VCaP (cell line): ENCODE measurements around the gene DHDDS.

Experiments
- H3K27ac ChIP-seq: fragments of 450-650 bp; 2 replicates; pipeline ENCODE4 v1.5.1; 2017
- TF ChIP-seq, protein P1 (sequence below): fragments of 450-650 bp; conservative IDR thresholded peaks from 2 replicates; pipeline ENCODE4 v1.5.1; 2017; ENCODE audit warnings: mild to moderate bottlenecking, moderate library complexity

DHDDS gene

GRCh38 chr1:26409191-26409807, 22.8 kb upstream of the DHDDS start:
- peak overlapping the region; percentile 46; the same call in 1 of the 2 replicates for H3K27ac ChIP-seq
- TF ChIP-seq, protein P1, sequence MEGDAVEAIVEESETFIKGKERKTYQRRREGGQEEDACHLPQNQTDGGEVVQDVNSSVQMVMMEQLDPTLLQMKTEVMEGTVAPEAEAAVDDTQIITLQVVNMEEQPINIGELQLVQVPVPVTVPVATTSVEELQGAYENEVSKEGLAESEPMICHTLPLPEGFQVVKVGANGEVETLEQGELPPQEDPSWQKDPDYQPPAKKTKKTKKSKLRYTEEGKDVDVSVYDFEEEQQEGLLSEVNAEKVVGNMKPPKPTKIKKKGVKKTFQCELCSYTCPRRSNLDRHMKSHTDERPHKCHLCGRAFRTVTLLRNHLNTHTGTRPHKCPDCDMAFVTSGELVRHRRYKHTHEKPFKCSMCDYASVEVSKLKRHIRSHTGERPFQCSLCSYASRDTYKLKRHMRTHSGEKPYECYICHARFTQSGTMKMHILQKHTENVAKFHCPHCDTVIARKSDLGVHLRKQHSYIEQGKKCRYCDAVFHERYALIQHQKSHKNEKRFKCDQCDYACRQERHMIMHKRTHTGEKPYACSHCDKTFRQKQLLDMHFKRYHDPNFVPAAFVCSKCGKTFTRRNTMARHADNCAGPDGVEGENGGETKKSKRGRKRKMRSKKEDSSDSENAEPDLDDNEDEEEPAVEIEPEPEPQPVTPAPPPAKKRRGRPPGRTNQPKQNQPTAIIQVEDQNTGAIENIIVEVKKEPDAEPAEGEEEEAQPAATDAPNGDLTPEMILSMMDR: no peak

GRCh38 chr1:26410706-26411623, 21.2 kb upstream of the DHDDS start, which contains the start of gene LIN28A:
Gene LIN28A (plus strand): TSS chr1:26410817. CDS start chr1:26410892, 75 bp downstream.
- TF ChIP-seq, protein P1: no peak
- peak within 1 kb of the TSS; percentile 46; the same call in 1 of the 2 replicates for H3K27ac ChIP-seq

- TF ChIP-seq, protein P1: no peak
- no peak overlapping the region for H3K27ac ChIP-seq
Measured at GRCh38 chr1:26411624-26412074, 20.5 kb upstream of the DHDDS start.

DNA sequence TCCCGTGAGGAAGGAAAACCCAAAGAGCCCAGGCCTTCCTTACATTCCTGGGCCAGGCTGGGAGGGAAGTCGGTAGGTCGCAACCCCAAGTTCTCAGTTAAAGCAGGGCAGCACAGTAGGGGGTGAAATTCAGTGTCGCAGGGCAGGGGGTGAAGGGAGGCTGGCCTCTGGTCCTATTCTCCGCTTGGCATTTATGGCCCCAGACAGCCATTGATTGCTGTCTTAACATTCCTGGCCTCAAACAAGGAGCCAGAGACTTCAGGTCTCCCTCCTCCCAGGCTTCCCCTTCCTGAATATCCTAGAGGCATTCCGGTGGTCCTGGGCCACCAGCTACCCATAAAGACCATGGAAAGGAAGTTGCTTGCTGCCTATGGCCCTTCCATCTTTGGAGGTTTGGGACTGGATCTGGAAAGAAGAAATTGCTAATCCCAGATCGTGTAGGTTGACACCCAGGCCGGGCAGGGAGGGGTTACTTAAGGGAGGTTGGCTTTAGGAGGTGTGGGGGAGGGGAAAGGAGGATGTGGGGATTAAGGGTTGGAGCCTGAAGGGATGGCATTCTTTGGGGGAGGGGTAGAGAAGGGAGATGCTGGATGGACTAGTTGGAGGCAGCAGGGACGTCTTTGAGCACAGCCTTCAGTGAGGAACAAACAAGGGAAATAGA, 19.8 kb upstream of the DHDDS start:
- TF ChIP-seq, protein P1: no peak
- H3K27ac ChIP-seq: no peak overlapping the region

DNA sequence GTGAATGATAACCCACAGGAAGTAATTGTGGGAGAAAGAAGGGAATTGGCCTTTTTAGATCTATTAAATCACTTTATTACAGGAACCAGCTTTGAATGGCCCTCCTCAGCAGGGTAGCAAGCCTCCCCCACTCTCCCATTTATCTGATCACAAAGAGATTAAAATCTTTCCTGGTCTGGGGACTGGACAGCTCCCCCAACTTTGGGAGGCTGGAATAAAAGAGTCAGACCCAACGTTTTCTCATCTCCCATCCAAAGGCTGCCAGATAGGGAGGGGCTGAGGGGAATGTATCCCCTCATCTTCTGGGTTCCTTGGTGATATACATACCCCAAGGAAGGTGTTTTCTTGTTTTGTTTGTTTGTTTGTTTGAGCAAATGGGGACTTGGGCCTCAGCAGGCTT, 19.1 kb upstream of the DHDDS start:
- no peak overlapping the region for H3K27ac ChIP-seq
- TF ChIP-seq, protein P1: no peak

GRCh38 chr1:26417111-26417759, 14.9 kb upstream of the DHDDS start:
- no peak overlapping the region for H3K27ac ChIP-seq

More at GRCh38 chr1:26417111-26417759, 14.9 kb upstream of the DHDDS start:
- TF ChIP-seq, protein P1: peak; percentile 94
